SJCRH30 (cell line): ENCODE data around the gene SLC3A2. TPM values are rescaled to one million over a fixed set of nuclear protein-coding genes. Genes with fewer than 3 reads are reported as not detected.
A peak's percentile ranks its signal among the peaks of the same experiment; 100 is the strongest.
"Not testable (repeated sequence)": the region's sequence is repeated elsewhere in the genome, so short reads cannot be mapped to it uniquely, and the experiment has no call there.

Experiments
- DNase-seq, 2 experiments: peaks; one replicate each; pipeline ENCODE4 v3.0.0-alpha.2; 2015 to 2020
- H3K27ac ChIP-seq: fragments of 250-450 bp; sonication (Bioruptor Pico); 2 replicates; pipeline ENCODE4 v1.5.1; 2020; ENCODE audit warnings: mild to moderate bottlenecking, moderate library complexity
- H3K27me3 ChIP-seq: fragments of 250-450 bp; sonication (Bioruptor Pico); 2 replicates; pipeline ENCODE4 v1.5.1; 2020; ENCODE audit warnings: mild to moderate bottlenecking, moderate library complexity
- H3K36me3 ChIP-seq: fragments of 250-450 bp; sonication (Bioruptor Pico); 2 replicates; pipeline ENCODE4 v1.5.1; 2020; ENCODE audit warnings: mild to moderate bottlenecking, moderate library complexity
- H3K4me1 ChIP-seq: fragments of 250-450 bp; sonication (Bioruptor Pico); 2 replicates; pipeline ENCODE4 v1.5.1; 2020; ENCODE audit warnings: mild to moderate bottlenecking, moderate library complexity
- H3K4me3 ChIP-seq: fragments of 250-450 bp; sonication (Bioruptor Pico); 2 replicates; pipeline ENCODE4 v1.5.1; 2020; ENCODE audit warnings: mild to moderate bottlenecking, moderate library complexity
- H3K9me3 ChIP-seq: fragments of 250-450 bp; sonication (Bioruptor Pico); replicated peaks from 2 replicates; pipeline ENCODE4 v1.5.1; 2020; ENCODE audit warnings: mild to moderate bottlenecking, moderate library complexity
- total RNA-seq: library from RNA; depleted of rRNA; stranded (reverse); fragments of >200 nt; shearing (Covaris generic); gene quantifications from 2 replicates; pipeline ENCODE4 v1.2.3, GENCODE V29; 2014

The SLC3A2 gene
- total RNA-seq, 1 experiment from 2014 or later, result 109 TPM

DNA sequence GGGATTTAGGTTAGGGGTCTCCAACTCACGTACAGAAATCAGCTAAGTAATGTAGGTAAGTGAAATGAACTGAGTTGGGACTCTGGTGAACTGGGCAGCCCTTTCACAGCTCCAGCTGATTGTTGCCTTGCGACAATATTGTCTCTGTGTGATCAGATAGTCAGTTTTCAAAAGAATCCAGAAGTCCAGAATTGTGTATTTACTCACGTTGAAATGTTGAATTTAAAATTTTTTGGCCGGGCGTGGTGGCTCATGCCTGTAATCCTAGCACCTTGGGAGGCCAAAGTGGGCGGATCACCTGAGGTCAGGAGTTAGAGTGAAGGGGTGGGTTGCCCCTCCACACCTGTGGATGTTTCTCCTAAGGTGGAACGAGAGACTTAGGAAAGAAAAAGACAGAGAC, 22.5 kb upstream of the SLC3A2 start:
- H3K36me3 ChIP-seq, result peaks cover 24% of the 10 kb centered on the region
- no peak overlapping the region for H3K4me3 ChIP-seq
- H3K9me3 ChIP-seq, result no peaks in the 10 kb centered on the region
- H3K4me1 ChIP-seq, result peaks cover 8% of the 10 kb centered on the region; the same call in 1 of the 2 replicates
- no peaks in the 10 kb centered on the region for H3K27me3 ChIP-seq
- no peak overlapping the region for H3K27ac ChIP-seq
- DNase-seq, result no peak

DNA sequence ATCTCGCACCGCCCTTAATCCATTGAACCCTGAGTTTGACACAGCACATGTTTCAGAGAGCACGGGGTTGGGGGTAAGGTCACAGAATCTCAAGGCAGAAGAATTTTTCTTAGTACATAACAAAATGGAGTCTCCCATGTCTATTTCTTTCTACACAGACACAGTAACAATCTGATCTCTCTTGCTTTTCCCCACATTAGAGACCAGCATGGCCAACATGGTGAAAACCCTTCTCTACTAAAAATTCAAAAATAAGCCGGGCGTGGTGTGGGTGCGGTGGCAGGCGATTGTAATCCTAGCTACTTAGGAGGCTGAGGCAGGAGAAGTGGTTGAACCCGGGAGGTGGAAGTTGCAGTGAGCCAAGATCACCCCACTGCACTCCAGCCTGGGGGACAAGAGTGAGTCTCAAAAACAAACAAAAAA, 21.4 kb upstream of the SLC3A2 start:
- H3K36me3 ChIP-seq, result peaks cover 13% of the 10 kb centered on the region
- not testable (repeated sequence) for DNase-seq, H3K27me3 ChIP-seq, H3K27ac ChIP-seq, H3K4me3 ChIP-seq, H3K9me3 ChIP-seq, H3K4me1 ChIP-seq

DNA sequence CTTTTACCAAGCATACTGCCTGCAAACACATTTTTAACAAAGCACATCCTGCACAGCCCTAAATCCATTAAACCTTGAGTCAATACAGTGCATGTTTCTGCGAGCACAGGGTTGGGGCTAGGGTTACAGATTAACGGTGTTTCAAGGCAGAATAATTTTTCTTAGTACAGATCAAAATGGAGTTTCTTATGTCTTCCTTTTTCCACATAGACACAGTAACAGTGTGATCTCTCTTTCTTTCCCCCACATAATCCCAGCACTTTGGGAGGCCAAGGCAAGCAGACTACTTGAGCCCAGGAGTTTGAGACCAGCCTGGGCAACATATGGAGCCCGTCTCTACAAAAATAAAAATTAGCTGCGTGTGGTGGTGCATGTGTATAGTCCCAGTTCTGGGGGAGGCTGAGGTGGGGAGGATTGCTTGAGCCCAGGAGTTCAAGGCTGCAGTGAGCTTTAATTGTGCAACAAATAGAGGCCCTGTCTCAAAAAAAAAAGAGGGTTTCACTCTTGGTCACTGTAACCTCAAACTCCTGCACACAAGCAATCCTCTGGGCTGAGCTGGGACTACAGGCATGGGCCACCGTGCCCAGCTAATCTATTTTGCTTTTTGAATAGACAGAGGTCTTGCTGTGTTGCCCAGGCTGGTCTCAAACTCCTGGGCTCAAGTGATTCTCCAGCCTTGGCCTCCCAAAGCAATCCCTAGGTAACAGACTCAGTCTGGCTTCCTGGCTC, 19.7 kb upstream of the SLC3A2 start:
- DNase-seq, result no peak
- Histone ChIP-seq H3K9me3 (no peaks in the 10 kb centered on the region), H3K36me3 (peaks cover 4% of the 10 kb centered on the region; the same call in 1 of the 2 replicates), H3K4me1 (peaks cover 2% of the 10 kb centered on the region; the same call in 1 of the 2 replicates), H3K27me3 (no peaks in the 10 kb centered on the region), H3K27ac (no peak overlapping the region), H3K4me3 (no peak overlapping the region)

DNA sequence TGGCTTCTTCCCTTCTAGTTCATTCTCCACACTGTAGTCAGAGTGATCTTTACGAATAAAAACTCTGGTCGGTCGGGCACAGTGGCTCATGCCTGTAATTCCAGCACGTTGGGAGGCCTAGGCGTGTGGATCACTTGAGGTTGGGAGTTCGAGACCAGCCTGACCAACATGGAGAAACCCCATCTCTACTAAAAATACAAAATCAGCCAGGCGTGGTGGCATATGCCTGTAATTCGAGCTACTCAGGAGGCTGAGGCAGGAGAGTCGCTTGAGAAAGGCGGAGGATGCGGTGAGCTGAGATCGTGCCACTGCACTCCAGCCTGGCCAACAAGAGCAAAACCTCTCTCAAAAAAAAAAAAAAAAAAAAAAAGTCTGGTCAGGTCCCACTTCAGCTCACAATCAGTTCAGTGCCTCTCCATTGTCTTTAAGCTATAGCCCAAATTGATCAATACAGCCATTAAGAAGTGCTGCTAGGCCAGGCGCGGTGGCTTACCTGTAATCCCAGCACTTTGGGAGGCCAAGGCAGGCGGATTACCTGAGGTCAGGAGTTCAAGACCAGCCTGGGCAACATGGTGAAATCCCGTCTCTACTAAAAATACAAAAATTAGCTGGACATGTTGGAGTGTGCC, 19.0 kb upstream of the SLC3A2 start:
- H3K36me3 ChIP-seq, H3K27me3 ChIP-seq, H3K4me1 ChIP-seq, DNase-seq, H3K4me3 ChIP-seq, H3K27ac ChIP-seq, H3K9me3 ChIP-seq: not testable (repeated sequence)

DNA sequence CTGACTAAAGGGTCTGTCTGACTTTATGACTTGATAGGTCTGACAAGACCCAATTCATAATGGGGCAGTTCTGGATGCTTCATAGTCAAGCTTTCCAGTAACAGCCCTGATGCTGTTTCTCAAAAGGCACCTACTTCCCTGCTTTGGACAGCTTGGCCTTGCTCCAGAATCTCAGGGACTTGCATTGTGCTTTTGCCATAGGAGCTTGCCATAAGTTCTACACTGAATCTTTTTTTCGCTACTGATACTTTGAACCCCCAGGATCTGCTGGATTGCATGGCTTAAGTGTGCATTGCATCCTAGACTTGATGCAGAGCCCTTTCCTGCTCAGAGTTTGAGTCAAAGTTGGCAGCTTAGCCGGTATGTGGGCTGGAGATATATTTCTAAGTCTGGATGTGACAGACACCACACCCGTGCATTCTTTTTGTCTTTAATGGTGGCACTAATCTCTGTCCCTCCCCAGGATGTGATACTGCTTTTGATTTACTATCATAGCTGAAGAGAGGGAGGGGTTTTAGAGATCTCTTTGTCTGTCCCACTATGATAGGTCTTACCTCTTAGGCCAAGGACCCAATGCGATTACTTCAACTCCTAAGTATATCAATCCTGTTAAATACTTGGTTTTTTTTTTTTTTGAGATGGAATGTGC, 16.9 kb upstream of the SLC3A2 start:
- no peak for DNase-seq
- no peaks in the 10 kb centered on the region for H3K9me3 ChIP-seq
- H3K4me3 ChIP-seq, result no peak overlapping the region
- H3K27me3 ChIP-seq, result no peaks in the 10 kb centered on the region
- no peak overlapping the region for H3K27ac ChIP-seq
- H3K36me3 ChIP-seq, result peaks cover 4% of the 10 kb centered on the region; the same call in 1 of the 2 replicates
- no peaks in the 10 kb centered on the region for H3K4me1 ChIP-seq

DNA sequence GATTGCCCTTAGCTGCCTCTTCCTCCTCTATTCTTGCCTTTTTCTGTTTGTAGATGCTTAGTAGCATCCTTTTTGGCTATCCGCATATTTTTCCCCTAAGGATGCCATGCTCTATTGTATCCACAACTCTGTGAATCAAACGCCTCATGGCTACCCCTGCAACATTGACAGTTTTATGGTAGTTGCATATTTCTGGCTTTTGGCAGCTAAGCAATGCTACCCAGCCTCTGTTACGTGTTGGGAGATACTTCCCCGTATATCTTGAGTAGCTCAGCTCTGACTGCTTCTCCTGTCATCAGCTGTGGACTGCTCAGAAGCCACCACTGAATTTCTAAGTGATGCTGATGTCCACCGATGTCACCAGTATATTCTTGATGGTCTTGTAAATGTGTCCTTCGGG, 15.1 kb upstream of the SLC3A2 start:
- Histone ChIP-seq H3K4me1 (no peaks in the 10 kb centered on the region), H3K27ac (no peak overlapping the region), H3K4me3 (no peak overlapping the region), H3K9me3 (no peaks in the 10 kb centered on the region), H3K36me3 (peaks cover 11% of the 10 kb centered on the region; the same call in 1 of the 2 replicates), H3K27me3 (no peaks in the 10 kb centered on the region)
- DNase-seq, result no peak

DNA sequence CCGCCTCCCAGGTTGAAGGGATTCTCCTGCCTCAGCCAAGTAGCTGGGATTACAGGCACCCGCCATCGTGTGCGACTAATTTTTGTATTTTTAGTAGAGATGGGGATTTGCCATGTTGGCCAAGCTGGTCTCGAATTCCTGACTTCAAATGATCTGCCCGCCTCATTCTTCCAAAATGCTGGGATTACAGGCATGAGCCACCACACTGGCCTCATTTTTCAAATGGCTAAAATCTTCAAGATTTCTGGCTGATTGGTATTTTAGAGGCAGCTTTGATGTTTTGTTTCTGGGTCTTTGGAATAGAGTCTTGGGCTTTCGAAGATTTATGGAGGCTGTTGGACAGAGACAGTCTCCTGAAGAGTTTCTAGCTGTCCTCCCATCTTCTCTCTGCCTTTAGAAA, 5.8 kb upstream of the SLC3A2 start:
- Histone ChIP-seq H3K4me3 (no peak overlapping the region), H3K36me3 (peaks cover 25% of the 10 kb centered on the region), H3K4me1 (peaks cover 3% of the 10 kb centered on the region), H3K9me3 (no peaks in the 10 kb centered on the region), H3K27ac (no peak overlapping the region), H3K27me3 (no peaks in the 10 kb centered on the region)
- DNase-seq, result no peak

DNA sequence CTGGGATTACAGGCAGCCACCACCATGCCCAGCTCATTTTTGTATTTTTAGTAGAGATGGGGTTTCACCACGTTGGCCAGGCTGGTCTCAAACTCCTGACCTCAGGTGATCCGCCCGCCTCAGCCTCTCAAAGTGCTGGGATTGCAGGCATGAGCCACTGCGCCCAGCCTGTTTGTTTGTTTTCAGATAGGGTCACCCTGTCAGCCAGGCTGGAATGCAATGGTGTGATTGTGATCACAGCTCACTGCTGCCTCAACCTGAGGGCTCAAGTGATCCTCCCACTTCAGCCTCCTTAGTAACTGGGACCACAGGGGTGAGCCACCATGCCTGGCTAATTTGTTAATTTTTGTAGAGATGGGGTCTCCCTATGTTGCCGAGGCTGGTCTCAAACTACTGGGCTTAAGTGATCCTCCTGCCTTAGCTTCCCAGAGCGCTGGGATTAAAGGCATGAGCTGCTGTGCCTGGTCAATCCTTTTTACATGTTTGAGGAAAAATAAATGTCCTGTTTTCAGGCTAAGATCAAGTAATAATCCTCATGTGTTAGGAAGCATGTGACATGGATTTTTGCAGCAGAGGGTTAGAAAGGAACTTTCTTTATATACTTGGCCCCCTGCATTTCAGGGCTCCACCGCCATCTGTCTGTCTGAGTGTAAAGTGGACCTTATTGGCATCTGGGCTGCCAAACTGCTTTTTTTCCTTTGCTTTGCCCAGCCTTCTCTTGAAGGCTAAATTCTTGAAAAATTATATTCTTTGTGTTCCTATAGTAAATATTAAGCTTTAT, 4.8 kb upstream of the SLC3A2 start:
- Histone ChIP-seq H3K27me3 (no peaks in the 10 kb centered on the region), H3K36me3 (peaks cover 19% of the 10 kb centered on the region), H3K27ac (no peak overlapping the region), H3K9me3 (no peaks in the 10 kb centered on the region), H3K4me3 (no peak overlapping the region), H3K4me1 (peaks cover 8% of the 10 kb centered on the region)
- DNase-seq, result no peak

DNA sequence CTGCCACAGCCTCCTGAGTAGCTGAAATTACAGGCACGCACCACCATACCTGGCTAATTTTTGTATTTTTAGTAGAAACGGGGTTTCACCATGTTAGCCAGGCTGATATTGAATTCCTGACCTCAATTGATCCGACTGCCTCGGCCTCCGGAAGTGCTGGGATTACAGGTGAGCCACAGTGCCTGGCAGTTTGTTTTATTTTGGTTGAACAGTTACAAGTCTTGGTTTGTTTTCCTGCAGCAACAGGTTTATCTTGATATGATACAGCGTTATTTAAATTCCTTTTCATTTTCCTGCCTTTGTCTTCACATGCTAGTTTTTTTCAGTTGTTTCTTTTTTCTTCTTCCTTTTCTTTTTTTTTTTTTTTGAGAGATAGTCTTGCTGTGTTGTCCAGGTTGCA, 4.0 kb upstream of the SLC3A2 start:
- Histone ChIP-seq H3K9me3 (no peaks in the 10 kb centered on the region), H3K4me3 (no peak overlapping the region), H3K36me3 (peaks cover 17% of the 10 kb centered on the region), H3K27ac (no peak overlapping the region), H3K27me3 (no peaks in the 10 kb centered on the region), H3K4me1 (peaks cover 8% of the 10 kb centered on the region)
- DNase-seq, result no peak

DNA sequence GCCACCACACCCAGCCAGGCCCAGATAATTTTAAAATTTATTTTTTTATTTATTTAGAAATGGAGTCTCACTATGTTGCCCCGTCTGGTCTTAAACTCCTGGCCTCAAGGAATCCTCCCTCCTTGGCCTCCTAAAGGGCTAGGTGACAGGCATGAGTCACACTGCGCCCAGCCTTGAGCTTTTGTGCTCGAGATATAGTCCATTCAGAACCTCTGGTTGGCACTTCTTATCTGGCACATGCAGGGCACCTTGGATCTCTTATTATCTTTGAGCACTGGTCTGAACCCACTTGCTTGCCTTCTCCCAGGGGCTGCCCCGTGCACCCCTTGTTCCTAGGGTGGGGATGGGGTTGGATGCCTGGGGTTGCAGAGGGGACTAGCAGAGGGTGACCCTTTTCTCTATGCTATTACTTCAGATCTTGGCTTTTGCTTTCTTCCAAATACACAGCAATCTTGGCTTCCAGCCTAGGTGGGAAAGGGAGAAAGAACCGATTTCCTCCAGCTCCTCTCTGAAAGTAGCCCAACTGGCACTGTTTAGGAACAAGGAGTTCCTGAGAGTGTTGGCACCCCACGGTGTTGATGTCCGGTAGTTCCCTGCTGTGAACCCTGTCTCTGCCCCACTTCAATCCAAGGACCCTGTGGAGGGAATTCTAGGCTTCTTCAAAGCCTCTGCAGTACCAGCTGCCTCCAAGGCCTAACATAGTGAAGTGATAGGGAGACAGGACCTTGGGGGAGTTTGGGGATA, 1.3 kb upstream of the SLC3A2 start:
- Histone ChIP-seq H3K36me3 (peaks cover 42% of the 10 kb centered on the region), H3K27ac (no peak overlapping the region), H3K27me3 (no peaks in the 10 kb centered on the region), H3K4me3 (no peak overlapping the region; the same call in 1 of the 2 replicates), H3K4me1 (peaks cover 20% of the 10 kb centered on the region), H3K9me3 (no peaks in the 10 kb centered on the region)
- DNase-seq, result no peak

DNA sequence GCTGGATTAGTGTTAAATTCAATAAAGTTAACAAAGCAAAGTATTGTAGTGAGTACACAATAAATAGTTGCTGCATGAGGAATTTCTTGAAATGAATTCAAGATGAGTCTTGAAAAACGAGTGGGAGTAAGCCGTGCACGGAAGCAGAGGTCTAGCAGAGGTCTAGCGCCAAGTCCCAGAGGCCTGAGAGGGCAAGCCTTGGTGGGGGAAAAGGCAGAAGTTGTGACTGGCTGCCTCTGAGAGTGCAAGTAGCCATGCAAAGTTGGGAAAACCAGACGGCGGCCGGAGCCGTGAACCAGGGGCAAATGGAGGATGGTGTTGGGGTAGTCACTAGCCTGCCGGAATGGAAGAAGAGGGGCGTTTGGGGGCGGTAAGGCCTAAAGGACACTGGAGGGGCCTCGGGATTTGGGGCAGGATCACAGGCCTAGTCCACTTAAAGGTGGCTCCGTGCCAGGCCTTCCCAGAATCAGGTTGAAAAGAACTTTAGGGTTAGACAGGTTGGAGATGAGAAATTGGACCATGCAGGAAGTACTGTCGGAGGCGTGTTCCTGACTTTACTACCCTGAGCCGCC, 379 bp upstream of the SLC3A2 start:
- Histone ChIP-seq H3K27me3 (no peaks in the 10 kb centered on the region), H3K9me3 (no peaks in the 10 kb centered on the region), H3K27ac (peak overlapping the region; percentile 91), H3K4me1 (peaks cover 20% of the 10 kb centered on the region), H3K36me3 (peaks cover 49% of the 10 kb centered on the region), H3K4me3 (peak overlapping the region; percentile 96)
- DNase-seq, result no peak

DNA sequence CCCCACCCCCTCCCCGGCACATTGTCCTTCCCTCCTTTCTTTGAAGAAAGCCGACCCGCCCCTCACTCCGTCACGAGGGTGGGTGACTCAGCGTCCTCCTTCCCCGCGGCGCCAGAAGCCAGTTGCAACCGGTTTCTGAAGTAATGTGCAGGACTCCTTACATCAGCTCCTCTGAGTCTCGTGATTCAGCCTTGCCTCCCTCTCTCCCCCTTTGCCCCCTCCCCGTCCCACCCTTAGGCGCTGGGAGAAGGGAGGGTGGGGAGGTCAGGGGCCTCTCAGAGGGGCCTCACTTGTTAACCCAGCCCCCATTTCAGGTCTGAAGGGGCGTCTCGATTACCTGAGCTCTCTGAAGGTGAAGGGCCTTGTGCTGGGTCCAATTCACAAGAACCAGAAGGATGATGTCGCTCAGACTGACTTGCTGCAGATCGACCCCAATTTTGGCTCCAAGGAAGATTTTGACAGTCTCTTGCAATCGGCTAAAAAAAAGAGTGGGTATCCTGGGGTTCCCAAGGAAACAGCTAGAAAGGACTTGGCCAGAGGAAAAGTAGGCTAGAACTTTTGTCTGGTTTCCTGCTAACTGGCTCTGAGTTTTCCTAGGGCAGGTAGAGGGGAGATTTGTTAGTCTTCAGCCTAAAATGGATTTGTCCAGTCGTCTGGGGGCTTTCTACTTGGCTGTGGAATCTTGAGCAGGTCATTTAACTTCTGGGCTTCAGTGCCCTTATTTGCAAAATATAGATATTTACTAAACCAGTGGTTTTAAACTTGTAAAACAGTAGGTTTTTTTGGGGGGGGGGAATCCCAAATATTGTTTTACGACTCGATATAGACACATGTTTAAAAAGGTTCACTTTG, 1.1 kb downstream of the SLC3A2 start:
- peak overlapping the region; percentile 91 for H3K27ac ChIP-seq
- peaks cover 61% of the 10 kb centered on the region for H3K36me3 ChIP-seq
- H3K4me3 ChIP-seq, result peak overlapping the region; percentile 96
- H3K27me3 ChIP-seq, result no peaks in the 10 kb centered on the region
- peak; percentile 88 to 90 for DNase-seq
- H3K4me1 ChIP-seq, result peaks cover 20% of the 10 kb centered on the region
- no peaks in the 10 kb centered on the region for H3K9me3 ChIP-seq

DNA sequence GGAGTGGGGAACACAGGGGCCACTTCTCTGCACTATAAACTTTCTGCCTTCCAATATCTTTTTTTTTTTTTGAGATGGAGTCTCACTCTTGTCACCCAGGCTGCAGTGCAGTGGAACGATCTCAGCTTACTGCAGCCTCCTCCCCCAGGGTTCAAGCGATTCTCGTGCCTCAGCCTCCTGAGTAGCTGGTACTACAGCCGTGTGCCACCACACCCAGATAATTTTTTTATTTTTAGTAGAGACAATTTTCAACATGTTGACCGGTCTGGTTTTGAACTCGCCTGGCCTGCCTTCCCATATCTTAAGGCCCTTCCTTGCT, 1.7 kb downstream of the SLC3A2 start:
- peak overlapping the region; percentile 96 for H3K4me3 ChIP-seq
- peaks cover 62% of the 10 kb centered on the region for H3K36me3 ChIP-seq
- H3K4me1 ChIP-seq, result peaks cover 20% of the 10 kb centered on the region
- no peaks in the 10 kb centered on the region for H3K9me3 ChIP-seq
- no peak for DNase-seq
- H3K27ac ChIP-seq, result peak overlapping the region; percentile 91; the same call in 1 of the 2 replicates
- no peaks in the 10 kb centered on the region for H3K27me3 ChIP-seq
